ENCODE measurements around the gene CTDSP2.
A peak's percentile ranks its signal among the peaks of the same experiment; 100 is the strongest.
"Not testable (repeated sequence)": the region's sequence is repeated elsewhere in the genome, so short reads cannot be mapped to it uniquely, and the experiment has no call there.

Gene CTDSP2

GRCh38 chr12:57882575-57882974 lies 36.0 kb upstream of the CTDSP2 start:
- no peak for DNase-seq (ENCODE audit: low read depth, low spot score)
- H3K27ac ChIP-seq: no peak overlapping the region

- DNase-seq (ENCODE audit: low read depth, low spot score): no peak
- peak overlapping the region; percentile 39 for H3K27ac ChIP-seq
Observed at GRCh38 chr12:57881475-57881874, 34.9 kb upstream of the CTDSP2 start.

GRCh38 chr12:57881035-57881434 lies 34.5 kb upstream of the CTDSP2 start:
- not testable (repeated sequence) for DNase-seq (ENCODE audit: low read depth, low spot score)
- H3K27ac ChIP-seq: peak overlapping the region; percentile 39

- no peak overlapping the region for H3K27ac ChIP-seq
Observed at GRCh38 chr12:57877876-57878275, 31.3 kb upstream of the CTDSP2 start.

GRCh38 chr12:57875753-57876547 lies 29.4 kb upstream of the CTDSP2 start:
- no peak overlapping the region for H3K27ac ChIP-seq
- DNase-seq (ENCODE audit: low read depth, low spot score): no peak

More at GRCh38 chr12:57877876-57878275, 31.3 kb upstream of the CTDSP2 start:
- no peak for DNase-seq (ENCODE audit: low read depth, low spot score)

GRCh38 chr12:57874166-57875108 lies 27.9 kb upstream of the CTDSP2 start:
- no peak for DNase-seq (ENCODE audit: low read depth, low spot score)
- H3K27ac ChIP-seq: no peak overlapping the region

GRCh38 chr12:57872362-57872761 lies 25.8 kb upstream of the CTDSP2 start:
- H3K27ac ChIP-seq: no peak overlapping the region
- no peak for DNase-seq (ENCODE audit: low read depth, low spot score)

- H3K27ac ChIP-seq: no peak overlapping the region
- no peak for DNase-seq (ENCODE audit: low read depth, low spot score)
Observed at GRCh38 chr12:57869927-57870318, 23.4 kb upstream of the CTDSP2 start.

- H3K27ac ChIP-seq: no peak overlapping the region
- no peak for DNase-seq (ENCODE audit: low read depth, low spot score)
Observed at GRCh38 chr12:57869298-57869926, 22.9 kb upstream of the CTDSP2 start.

- DNase-seq (ENCODE audit: low read depth, low spot score): no peak
- H3K27ac ChIP-seq: no peak overlapping the region
Observed at GRCh38 chr12:57868851-57869268, 22.3 kb upstream of the CTDSP2 start.

GRCh38 chr12:57868221-57868620 lies 21.7 kb upstream of the CTDSP2 start:
- no peak overlapping the region for H3K27ac ChIP-seq
- DNase-seq (ENCODE audit: low read depth, low spot score): no peak

- no peak for DNase-seq (ENCODE audit: low read depth, low spot score)
- no peak overlapping the region for H3K27ac ChIP-seq
Observed at GRCh38 chr12:57866308-57867019, 19.9 kb upstream of the CTDSP2 start.

- peak overlapping the region; percentile 79 for H3K27ac ChIP-seq
- no peak for DNase-seq (ENCODE audit: low read depth, low spot score)
Observed at GRCh38 chr12:57865084-57865751, 18.7 kb upstream of the CTDSP2 start.

- DNase-seq (ENCODE audit: low read depth, low spot score): no peak
Observed at GRCh38 chr12:57864442-57865083, 18.0 kb upstream of the CTDSP2 start.

GRCh38 chr12:57863676-57864075 lies 17.1 kb upstream of the CTDSP2 start:
- DNase-seq (ENCODE audit: low read depth, low spot score): no peak
- H3K27ac ChIP-seq: no peak overlapping the region

More at GRCh38 chr12:57864442-57865083, 18.0 kb upstream of the CTDSP2 start:
- H3K27ac ChIP-seq: peak overlapping the region; percentile 79

GRCh38 chr12:57861967-57862366 lies 15.4 kb upstream of the CTDSP2 start:
- H3K27ac ChIP-seq: peak overlapping the region; percentile 16
- DNase-seq (ENCODE audit: low read depth, low spot score): no peak

GRCh38 chr12:57860883-57861282 lies 14.4 kb upstream of the CTDSP2 start:
- H3K27ac ChIP-seq; DNase-seq (ENCODE audit: low read depth, low spot score): not testable (repeated sequence)

- no peak overlapping the region for H3K27ac ChIP-seq
- DNase-seq (ENCODE audit: low read depth, low spot score): no peak
Observed at GRCh38 chr12:57859121-57859520, 12.6 kb upstream of the CTDSP2 start.

- not testable (repeated sequence) for H3K27ac ChIP-seq; DNase-seq (ENCODE audit: low read depth, low spot score)
Observed at GRCh38 chr12:57858123-57858522, 11.6 kb upstream of the CTDSP2 start.

Measured in epithelial cell of prostate (primary cell).